SK-N-SH treated with all-trans-retinoic acid at 6 μM for 48 hours (cell line): ENCODE data around the gene IER3.

ENCODE experiments used
- ARNTL ChIP-seq: fragments of 450-650 bp; formaldehyde crosslinking; IDR thresholded peaks from 2 replicates; pipeline ENCODE4 v1.5.0; 2020; ENCODE audit warnings: low read depth, mild to moderate bottlenecking, moderate library complexity, borderline replicate concordance
- BACH2 ChIP-seq: fragments of 250-450 bp; sonication (Bioruptor Pico); IDR thresholded peaks from 2 replicates; pipeline ENCODE4 v1.9.0; 2021; ENCODE audit warnings: mild to moderate bottlenecking, borderline replicate concordance
- GLIS3 ChIP-seq: fragments of 250-450 bp; sonication (Bioruptor Pico); IDR thresholded peaks from 2 replicates; pipeline ENCODE4 v1.5.0; 2020; ENCODE audit warnings: mild to moderate bottlenecking, moderate library complexity
- ISL1 ChIP-seq: fragments of 250-450 bp; sonication (Bioruptor Pico); IDR thresholded peaks from 2 replicates; pipeline ENCODE4 v2.1.2; 2022; ENCODE audit warnings: mild to moderate bottlenecking, moderate library complexity
- OSR1 ChIP-seq: fragments of 250-450 bp; sonication (Bioruptor Pico); IDR thresholded peaks from 2 replicates; pipeline ENCODE4 v1.8.0; 2022; ENCODE audit warnings: moderate library complexity, mild to moderate bottlenecking, inconsistent platforms
- PATZ1 ChIP-seq: fragments of 250-450 bp; sonication (Bioruptor Pico); IDR thresholded peaks from 2 replicates; pipeline ENCODE4 v1.8.0; 2020; ENCODE audit warnings: mild to moderate bottlenecking, moderate library complexity, borderline replicate concordance
- TCF4 ChIP-seq: fragments of 250-450 bp; sonication (Bioruptor Pico); IDR thresholded peaks from 2 replicates; pipeline ENCODE4 v1.8.0; 2021; ENCODE audit warnings: mild to moderate bottlenecking, moderate library complexity, borderline replicate concordance
- ZFP3 ChIP-seq: fragments of 250-450 bp; sonication (Bioruptor Pico); IDR thresholded peaks from 2 replicates; pipeline ENCODE4 v1.5.0; 2020; ENCODE audit warnings: mild to moderate bottlenecking, moderate library complexity
- ZFP30 ChIP-seq: fragments of 450-650 bp; formaldehyde crosslinking; IDR thresholded peaks from 2 replicates; pipeline ENCODE4 v1.5.0; 2022; ENCODE audit warnings: mild to moderate bottlenecking, moderate library complexity

GRCh38 chr6:30779850-30780641 lies 35.7 kb upstream of the IER3 start:
- TF ChIP-seq OSR1 (CRISPR knock-in tag) (no peak), PATZ1 (CRISPR knock-in tag) (no peak), TCF4 (CRISPR knock-in tag) (no peak), ISL1 (CRISPR knock-in tag) (no peak), ARNTL (no peak), BACH2 (CRISPR knock-in tag) (no peak), ZFP30 (CRISPR knock-in tag) (no peak), ZFP3 (CRISPR knock-in tag) (no peak; the same call in 1 of the 2 replicates), GLIS3 (CRISPR knock-in tag) (no peak)
